ENCODE measurements around the gene PHF21B. TPM values are rescaled to one million over a fixed set of nuclear protein-coding genes. Genes with fewer than 3 reads are reported as not detected.

Gene PHF21B
- total RNA-seq, 3 donors from 2014 or later (not counting 1 experiment from before 2014, with no cell fraction given): not detected

DNA sequence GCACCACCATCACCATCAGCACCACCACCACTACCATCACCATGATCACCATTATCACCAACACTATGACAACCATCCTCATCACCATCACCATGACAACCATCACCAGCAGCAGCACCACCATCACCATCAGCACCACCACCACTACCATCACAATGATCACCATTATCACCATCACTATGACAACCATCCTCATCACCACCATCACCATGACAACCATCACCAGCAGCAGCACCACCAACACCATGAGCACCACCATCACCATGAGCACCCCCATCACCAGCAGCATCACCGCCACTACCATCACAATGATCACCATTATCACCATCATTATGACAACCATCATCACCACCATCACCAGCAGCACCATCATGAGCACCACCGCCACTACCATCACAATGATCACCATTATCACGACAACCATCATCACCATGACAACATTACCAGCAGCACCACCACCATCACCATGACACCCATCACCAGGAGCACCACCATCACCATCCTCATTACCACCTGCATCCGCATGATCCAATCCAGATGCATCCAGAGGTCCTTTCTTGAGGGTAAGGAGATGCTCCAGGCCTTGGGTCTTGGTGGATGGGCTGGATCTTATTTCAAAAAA, 23.8 kb downstream of the PHF21B start:
- no peak overlapping the region for H3K27ac Mint-ChIP-seq
- Histone ChIP-seq H3K36me3 (ENCODE audit: control insufficient read depth, insufficient read depth, low read length) (no peaks in the 10 kb centered on the region), H3K4me3 (ENCODE audit: low read length) (no peak overlapping the region), H3K9me3 (ENCODE audit: control insufficient read depth, insufficient read depth, low read length) (no peaks in the 10 kb centered on the region), H3K27me3 (ENCODE audit: control insufficient read depth, insufficient read depth, low read length) (no peaks in the 10 kb centered on the region), H3K4me1 (ENCODE audit: control insufficient read depth, insufficient read depth, low read length) (no peaks in the 10 kb centered on the region), H3K27ac (ENCODE audit: low read length) (no peak overlapping the region)
- DNase-seq (no peak), ATAC-seq (no peak)
- H3K36me3 Mint-ChIP-seq: no peaks in the 10 kb centered on the region
- H3K4me3 Mint-ChIP-seq: no peak overlapping the region
- intact Hi-C loops (cut with micrococcal nuclease): no loop called here
- H3K9me3 Mint-ChIP-seq: peaks cover 0 to 4% of the 10 kb centered on the region in 2 donors
- WGBS (ENCODE audit: insufficient coverage): 98% methylated on average over 3 of the region's 4 CpGs
- no peaks in the 10 kb centered on the region for H3K4me1 Mint-ChIP-seq
- TF ChIP-seq, protein P1, sequence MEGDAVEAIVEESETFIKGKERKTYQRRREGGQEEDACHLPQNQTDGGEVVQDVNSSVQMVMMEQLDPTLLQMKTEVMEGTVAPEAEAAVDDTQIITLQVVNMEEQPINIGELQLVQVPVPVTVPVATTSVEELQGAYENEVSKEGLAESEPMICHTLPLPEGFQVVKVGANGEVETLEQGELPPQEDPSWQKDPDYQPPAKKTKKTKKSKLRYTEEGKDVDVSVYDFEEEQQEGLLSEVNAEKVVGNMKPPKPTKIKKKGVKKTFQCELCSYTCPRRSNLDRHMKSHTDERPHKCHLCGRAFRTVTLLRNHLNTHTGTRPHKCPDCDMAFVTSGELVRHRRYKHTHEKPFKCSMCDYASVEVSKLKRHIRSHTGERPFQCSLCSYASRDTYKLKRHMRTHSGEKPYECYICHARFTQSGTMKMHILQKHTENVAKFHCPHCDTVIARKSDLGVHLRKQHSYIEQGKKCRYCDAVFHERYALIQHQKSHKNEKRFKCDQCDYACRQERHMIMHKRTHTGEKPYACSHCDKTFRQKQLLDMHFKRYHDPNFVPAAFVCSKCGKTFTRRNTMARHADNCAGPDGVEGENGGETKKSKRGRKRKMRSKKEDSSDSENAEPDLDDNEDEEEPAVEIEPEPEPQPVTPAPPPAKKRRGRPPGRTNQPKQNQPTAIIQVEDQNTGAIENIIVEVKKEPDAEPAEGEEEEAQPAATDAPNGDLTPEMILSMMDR (IDR thresholded peaks at IDR 0.05): no peak
- peaks cover 6 to 8% of the 10 kb centered on the region in 2 donors for H3K27me3 Mint-ChIP-seq (ENCODE audit: low read depth in 2 of 2)

DNA sequence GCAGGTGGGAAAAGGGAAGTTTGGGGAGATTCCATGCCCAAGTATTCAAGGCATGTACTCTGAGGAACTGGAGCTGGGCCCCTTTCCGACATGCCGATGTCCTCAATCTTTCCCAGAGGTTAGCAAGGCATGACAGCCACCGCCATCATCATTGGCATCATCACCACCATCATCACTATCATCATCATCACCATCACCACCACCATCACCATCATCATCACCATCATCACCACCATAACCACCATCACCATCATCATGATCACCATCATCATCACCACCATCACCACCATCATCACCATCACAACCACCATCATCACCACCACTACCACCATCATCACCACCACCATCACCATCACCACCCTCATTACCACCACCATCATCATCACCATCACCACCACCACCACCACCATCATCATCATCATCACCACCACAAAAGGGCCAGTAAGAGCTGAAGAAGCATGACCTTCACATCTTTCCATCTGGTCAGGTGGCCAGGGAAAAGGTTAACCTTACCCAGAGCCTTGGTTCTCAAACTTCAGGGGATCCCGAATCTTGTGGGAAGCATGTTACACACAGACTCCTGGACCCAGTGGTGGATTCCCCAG, 25.8 kb downstream of the PHF21B start:
- TF ChIP-seq, protein P1 (IDR thresholded peaks at IDR 0.05): no peak
- Mint-ChIP-seq H3K36me3 (no peaks in the 10 kb centered on the region), H3K9me3 (peaks cover 0 to 4% of the 10 kb centered on the region in 2 donors), H3K27me3 (ENCODE audit: low read depth in 2 of 2) (peaks cover 7 to 9% of the 10 kb centered on the region in 2 donors), H3K4me3 (no peak overlapping the region), H3K27ac (no peak overlapping the region), H3K4me1 (no peaks in the 10 kb centered on the region)
- H3K4me3 ChIP-seq (ENCODE audit: low read length): no peak overlapping the region
- 95% methylated on average over 4 of the region's 4 CpGs for WGBS (ENCODE audit: insufficient coverage)
- no peaks in the 10 kb centered on the region for H3K36me3 ChIP-seq (ENCODE audit: control insufficient read depth, insufficient read depth, low read length)
- H3K9me3 ChIP-seq (ENCODE audit: control insufficient read depth, insufficient read depth, low read length): no peaks in the 10 kb centered on the region
- no peak overlapping the region for H3K27ac ChIP-seq (ENCODE audit: low read length)
- DNase-seq: no peak
- ATAC-seq: no peak
- intact Hi-C loops (cut with micrococcal nuclease): no loop called here
- no peaks in the 10 kb centered on the region for H3K4me1 ChIP-seq (ENCODE audit: control insufficient read depth, insufficient read depth, low read length)
- no peaks in the 10 kb centered on the region for H3K27me3 ChIP-seq (ENCODE audit: control insufficient read depth, insufficient read depth, low read length)

DNA sequence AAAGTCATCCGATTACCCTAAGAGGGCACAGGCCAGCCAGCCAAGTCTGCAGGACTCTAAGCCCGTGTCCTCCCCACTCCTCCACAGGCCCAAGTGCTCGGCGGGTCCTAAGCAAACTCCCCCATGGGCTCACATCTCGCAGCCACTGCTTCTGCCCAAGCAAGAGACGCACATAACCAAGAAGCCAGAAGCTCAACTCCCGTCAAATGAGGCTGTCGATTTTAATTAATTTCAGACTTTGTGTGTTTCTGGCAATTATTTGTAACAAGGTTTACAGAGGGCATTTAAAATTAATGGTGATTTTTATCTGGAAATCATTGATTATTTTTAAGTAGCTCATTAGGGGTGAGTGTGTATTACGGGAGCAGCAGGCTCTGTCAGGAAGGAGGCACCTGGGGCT, 27.4 kb downstream of the PHF21B start:
- DNase-seq: no peak
- Mint-ChIP-seq H3K4me3 (no peak overlapping the region), H3K36me3 (no peaks in the 10 kb centered on the region), H3K4me1 (no peaks in the 10 kb centered on the region), H3K27ac (no peak overlapping the region), H3K9me3 (peaks cover 0 to 4% of the 10 kb centered on the region in 2 donors), H3K27me3 (ENCODE audit: low read depth in 2 of 2) (peaks cover 7 to 9% of the 10 kb centered on the region in 2 donors)
- no peak overlapping the region for H3K4me3 ChIP-seq (ENCODE audit: low read length)
- no peak for ATAC-seq
- no peak overlapping the region for H3K27ac ChIP-seq (ENCODE audit: low read length)
- 80% methylated on average over 9 of the region's 9 CpGs for WGBS (ENCODE audit: insufficient coverage)
- intact Hi-C loops (cut with micrococcal nuclease): no loop called here
- TF ChIP-seq, protein P1 (IDR thresholded peaks at IDR 0.05): no peak
- no peaks in the 10 kb centered on the region for H3K9me3 ChIP-seq (ENCODE audit: control insufficient read depth, insufficient read depth, low read length)
- H3K4me1 ChIP-seq (ENCODE audit: control insufficient read depth, insufficient read depth, low read length): no peaks in the 10 kb centered on the region
- H3K27me3 ChIP-seq (ENCODE audit: control insufficient read depth, insufficient read depth, low read length): no peaks in the 10 kb centered on the region
- H3K36me3 ChIP-seq (ENCODE audit: control insufficient read depth, insufficient read depth, low read length): no peaks in the 10 kb centered on the region

All from natural killer cell (primary cell).